SKM-1 treated with dmso at 0.1 percent for 144 hours (cell line): ENCODE results near the gene TRMT2A.

ENCODE experiments used
- DNase-seq: peaks from one replicate; lab custom pipeline; 2025; ENCODE audit not compliant: unreplicated experiment; lab: John Stamatoyannopoulos, UW

Gene TRMT2A

GRCh38 chr22:20123366-20124082 lies 6.5 kb upstream of the TRMT2A start:
- no peak for DNase-seq

- DNase-seq, result no peak
Measured at GRCh38 chr22:20121856-20122415, 4.9 kb upstream of the TRMT2A start.

DNA sequence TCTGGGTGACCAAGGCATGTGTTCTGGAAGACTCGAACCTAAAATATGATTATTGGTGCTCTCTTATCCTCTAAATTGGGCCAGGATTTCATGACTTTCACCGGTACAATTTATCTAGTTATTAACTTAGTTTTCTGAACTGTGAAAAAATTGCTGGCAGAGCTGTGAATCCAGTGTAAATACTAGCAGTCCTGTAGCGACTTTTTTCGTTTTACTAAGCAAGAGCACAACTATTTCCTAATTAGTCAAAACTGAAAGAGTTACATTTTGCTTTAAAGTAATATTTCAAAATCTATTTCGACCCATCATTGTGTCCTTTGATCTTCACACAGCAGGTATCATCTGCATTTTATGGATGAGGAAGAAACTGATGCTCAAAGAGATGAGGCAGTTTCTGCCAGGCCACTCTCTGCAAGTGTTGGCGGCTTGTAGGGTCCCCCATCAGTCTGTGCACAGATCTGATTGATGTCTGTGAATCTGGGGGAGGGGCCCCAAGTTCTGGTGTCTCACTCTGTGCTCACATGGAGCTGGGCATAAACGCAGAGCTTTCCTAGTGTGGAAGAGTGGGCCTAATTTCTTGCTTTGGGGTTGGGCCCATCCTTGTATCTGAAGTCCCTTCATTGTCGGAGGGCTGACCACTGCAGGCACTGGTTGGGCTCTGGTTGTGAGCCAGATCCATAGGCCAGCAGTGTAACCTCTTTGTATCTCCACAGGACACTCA lies 1.4 kb upstream of the TRMT2A start:
- DNase-seq, result no peak

GRCh38 chr22:20117633-20118299 lies 740 bp upstream of the TRMT2A start:
- no peak for DNase-seq

DNA sequence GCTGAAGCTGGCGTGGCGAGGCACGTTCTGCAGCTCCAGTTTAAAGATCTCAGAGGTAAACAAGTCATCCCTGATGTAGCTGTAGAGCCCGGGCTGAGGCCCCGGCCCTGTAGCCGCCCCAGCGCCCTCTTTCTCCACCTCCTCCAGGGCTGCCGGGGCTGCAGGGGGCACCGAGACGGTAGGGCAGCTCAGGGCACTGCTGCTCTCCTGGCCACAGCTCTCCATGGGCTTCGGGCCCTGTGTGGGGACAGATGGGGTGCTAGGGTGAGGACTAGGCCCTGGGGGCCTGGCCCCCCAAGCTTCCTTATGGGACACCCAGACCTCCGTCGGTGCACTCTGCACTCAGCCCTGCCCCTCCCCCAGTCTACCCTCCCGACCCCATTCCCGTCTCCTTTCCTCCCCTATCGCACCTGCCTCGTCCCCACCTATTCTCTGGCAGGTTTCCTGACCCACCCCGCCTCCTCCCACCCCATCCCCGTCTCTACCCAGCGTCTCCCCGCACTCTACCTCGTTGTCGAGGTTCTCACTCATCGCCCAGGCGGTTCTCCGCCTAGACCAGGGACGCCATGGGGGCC lies 563 bp downstream of the TRMT2A start:
- no peak for DNase-seq

GRCh38 chr22:20115691-20116375 lies 1.2 kb downstream of the TRMT2A start, which contains the start of gene RANBP1:
TSS of gene RANBP1 (plus strand) at chr22:20116104. CDS start at chr22:20116185, 81 bp downstream.
- DNase-seq, result no peak

DNA sequence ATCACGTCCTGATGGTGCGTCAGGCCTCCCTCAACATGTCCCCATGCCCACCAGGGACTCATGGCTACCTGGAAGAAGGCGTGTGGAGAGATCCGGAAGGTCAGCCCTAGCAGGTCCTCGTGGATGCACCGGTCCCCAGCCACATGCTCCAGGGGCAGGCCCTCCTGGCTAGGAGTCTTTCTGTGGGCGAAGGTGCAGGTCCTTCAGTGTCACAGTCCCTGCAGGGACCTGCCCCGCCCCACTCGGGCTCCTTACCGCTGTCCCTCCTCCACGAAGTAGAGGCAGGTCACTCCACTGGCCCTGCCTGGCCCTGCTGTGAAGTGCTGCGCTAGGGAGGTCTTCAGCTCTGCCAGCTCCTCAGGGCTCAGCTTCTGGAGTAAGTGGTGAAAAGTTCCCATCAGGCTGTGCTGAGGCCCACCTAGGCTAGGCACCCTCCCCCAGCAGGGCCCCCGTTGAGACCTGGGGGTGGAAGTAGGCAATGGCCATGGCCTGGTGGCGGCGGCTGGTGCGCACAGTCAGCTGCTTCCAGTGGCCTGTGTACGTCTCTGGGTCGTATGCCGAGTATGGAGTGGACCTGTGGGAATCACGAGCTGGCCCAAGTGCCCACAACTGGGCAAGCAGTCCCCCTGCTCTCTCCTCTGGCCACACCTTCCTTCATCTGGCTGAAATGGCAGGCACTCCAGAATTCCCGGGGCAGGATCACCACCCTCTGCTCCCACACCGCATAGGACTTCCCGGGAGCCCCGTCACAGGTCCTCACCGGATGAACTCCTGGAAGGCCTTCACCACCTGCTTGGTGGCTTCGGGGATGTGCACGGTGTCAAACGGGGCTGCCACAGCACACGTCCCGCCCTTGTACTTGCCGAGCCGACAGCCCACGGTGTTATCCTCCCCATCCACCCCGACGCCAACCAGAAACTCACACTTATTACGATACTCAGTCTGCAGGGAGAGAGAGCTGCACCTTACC lies 2.2 kb downstream of the TRMT2A start:
- DNase-seq, result no peak

- DNase-seq, result no peak
Measured at GRCh38 chr22:20113551-20114310, 3.3 kb downstream of the TRMT2A start.

GRCh38 chr22:20112623-20113511 lies 4.2 kb downstream of the TRMT2A start:
- DNase-seq, result no peak

GRCh38 chr22:20111689-20112622 lies 5.1 kb downstream of the TRMT2A start:
- no peak for DNase-seq

GRCh38 chr22:20111045-20111688 lies 5.9 kb downstream of the TRMT2A start:
- DNase-seq, result peak; percentile 12

DNA sequence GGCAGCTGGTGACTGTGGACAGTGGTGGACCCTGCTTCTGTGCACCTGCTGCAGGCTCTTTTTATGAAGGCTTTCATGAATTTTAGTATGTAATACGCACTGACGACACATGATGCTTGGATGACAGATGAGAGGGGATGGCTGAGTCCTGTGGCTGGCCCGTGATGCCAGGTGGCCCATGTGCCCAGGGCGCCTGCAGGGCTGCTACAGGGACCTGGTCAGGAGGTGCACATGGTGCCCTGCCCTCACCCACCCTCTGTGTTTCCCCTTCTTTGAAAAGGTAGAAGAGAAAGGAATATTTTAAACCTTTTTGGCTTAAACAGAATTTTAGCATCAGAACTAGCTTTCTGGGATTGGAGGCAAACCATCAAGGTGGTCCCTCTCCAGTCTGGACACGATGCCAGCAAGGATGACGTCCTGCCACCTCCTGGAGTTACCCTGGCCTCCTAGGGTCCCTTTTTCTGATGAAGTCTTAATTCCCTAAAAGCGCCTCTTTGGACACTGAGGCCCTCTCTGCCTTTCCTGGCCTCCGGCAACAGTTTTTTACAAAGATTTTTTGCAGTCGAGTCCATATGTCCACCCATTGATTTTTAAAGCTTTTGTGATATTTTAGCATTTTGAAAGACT lies 6.6 kb downstream of the TRMT2A start:
- no peak for DNase-seq

- DNase-seq, result no peak
Measured at GRCh38 chr22:20109411-20110358, 7.3 kb downstream of the TRMT2A start.

- no peak for DNase-seq
Measured at GRCh38 chr22:20108757-20109230, 8.2 kb downstream of the TRMT2A start.
